Neural cell (in vitro differentiated cells): ENCODE data around the gene CARS1. TPM values are rescaled to one million over a fixed set of nuclear protein-coding genes. Genes with fewer than 3 reads are reported as not detected.

Experiments used
- H2AFZ ChIP-seq: fragments of 200-600, 300-800 bp; sonication (generic), shearing (Covaris generic); 2 replicates; pipeline ENCODE4 v1.6.0; 2014; ENCODE audit warnings: low read depth, mild to moderate bottlenecking, antibody characterized with exemption, low read length, moderate library complexity
- H3F3A ChIP-seq: fragments of 200-600 bp; shearing (Covaris generic); 2 replicates; pipeline ENCODE4 v1.6.1; 2016; ENCODE audit warnings: mild to moderate bottlenecking, moderate library complexity, mixed read lengths, antibody characterized with exemption, low read length; ENCODE audit not compliant: insufficient read depth, poor library complexity, severe bottlenecking
- H3K27ac ChIP-seq: fragments of 200-600, 300-800 bp; sonication (generic), shearing (Covaris generic); 2 replicates; pipeline ENCODE4 v1.5.1; 2014; ENCODE audit warnings: mild to moderate bottlenecking, low read length, moderate library complexity
- H3K27me3 ChIP-seq: fragments of 300-800, 200-600 bp; sonication (generic), shearing (Covaris generic); 2 replicates; pipeline ENCODE4 v1.6.0; 2014; ENCODE audit warnings: mild to moderate bottlenecking, low read depth, low read length, moderate library complexity; ENCODE audit not compliant: insufficient read depth
- H3K36me3 ChIP-seq: fragments of 300-800, 200-600 bp; sonication (generic), shearing (Covaris generic); 2 replicates; pipeline ENCODE4 v1.5.1; 2014; ENCODE audit warnings: mild to moderate bottlenecking, antibody characterized with exemption, low read length, moderate library complexity; ENCODE audit not compliant: insufficient read depth
- H3K4me2 ChIP-seq: fragments of 300-800, 200-600 bp; sonication (generic), shearing (Covaris generic); 2 replicates; pipeline ENCODE4 v1.6.0; 2014; ENCODE audit warnings: mild to moderate bottlenecking, low read length
- H3K4me3 ChIP-seq: fragments of 300-800, 200-600 bp; sonication (generic), shearing (Covaris generic); 2 replicates; pipeline ENCODE4 v1.5.1; 2014; ENCODE audit warnings: mild to moderate bottlenecking, low read length, moderate library complexity
- H3K79me2 ChIP-seq: fragments of 200-600 bp; shearing (Covaris generic); replicated peaks from 2 replicates; pipeline ENCODE4 v1.6.0; 2014; ENCODE audit warnings: mild to moderate bottlenecking, low read length, moderate library complexity; ENCODE audit not compliant: insufficient read depth
- H3K9ac ChIP-seq: fragments of 300-800, 200-600 bp; sonication (generic), shearing (Covaris generic); 2 replicates; pipeline ENCODE4 v1.6.1; 2016; ENCODE audit warnings: mild to moderate bottlenecking, low read length, mixed read lengths
- H3K9me2 ChIP-seq: fragments of 200-600 bp; shearing (Covaris generic); 2 replicates; pipeline ENCODE4 v1.6.1; 2016; ENCODE audit warnings: mild to moderate bottlenecking, low read length, mixed read lengths; ENCODE audit not compliant: insufficient read depth
- H3K9me3 ChIP-seq: fragments of 200-600, 300-800 bp; sonication (generic), shearing (Covaris generic); 2 replicates; pipeline ENCODE4 v1.6.1; 2016; ENCODE audit warnings: mild to moderate bottlenecking, mixed run types, low read length, moderate library complexity, mixed read lengths
- H4K20me1 ChIP-seq: fragments of 200-600 bp; shearing (Covaris generic); 2 replicates; pipeline ENCODE4 v1.6.1; 2016; ENCODE audit warnings: mild to moderate bottlenecking, mixed run types; ENCODE audit not compliant: insufficient read depth
- EP300 ChIP-seq: fragments of 450-650 bp; conservative IDR thresholded peaks from 2 replicates; pipeline ENCODE4 v1.6.1; 2014; ENCODE audit warnings: antibody characterized with exemption, mild to moderate bottlenecking, moderate library complexity; ENCODE audit not compliant: poor library complexity, severe bottlenecking
- EZH2 ChIP-seq: fragments of 200-600, 300-800 bp; shearing (Covaris generic), sonication (generic); IDR thresholded peaks from 2 replicates; pipeline ENCODE4 v1.6.1; 2014; ENCODE audit warnings: antibody characterized with exemption, low read length, borderline replicate concordance, mild to moderate bottlenecking; ENCODE audit not compliant: insufficient read depth, poor library complexity, severe bottlenecking
- MXI1 ChIP-seq: fragments of 450-650 bp; conservative IDR thresholded peaks from 2 replicates; pipeline ENCODE4 v1.6.1; 2014; ENCODE audit warnings: antibody characterized with exemption, mild to moderate bottlenecking; ENCODE audit not compliant: poor library complexity, severe bottlenecking
- POLR2AphosphoS5 ChIP-seq: IDR thresholded peaks from 2 replicates; pipeline ENCODE4 v1.6.1; 2012
- RAD21 ChIP-seq: fragments of 450-650 bp; conservative IDR thresholded peaks from 2 replicates; pipeline ENCODE4 v1.6.1; 2014; ENCODE audit warnings: antibody characterized with exemption, mild to moderate bottlenecking, moderate library complexity
- SMC3 ChIP-seq: fragments of 450-650 bp; conservative IDR thresholded peaks from 2 replicates; pipeline ENCODE4 v1.6.1; 2014; ENCODE audit warnings: antibody characterized with exemption, mild to moderate bottlenecking, moderate library complexity; ENCODE audit not compliant: poor library complexity
- TAF1 ChIP-seq: IDR thresholded peaks from 2 replicates; pipeline ENCODE4 v1.6.1; 2012; ENCODE audit warnings: low read depth
- polyA plus RNA-seq: library from polyadenylated mRNA; depleted of rRNA; stranded (reverse); fragments of >200 nt; gene quantifications from 2 replicates; pipeline ENCODE4 v1.2.3, GENCODE V29; 2014
- TF ChIP-seq, protein P1 (sequence below): fragments of 450-650 bp; IDR thresholded peaks from 2 replicates; pipeline ENCODE4 v1.5.1; 2014; ENCODE audit warnings: antibody characterized with exemption, mild to moderate bottlenecking, moderate library complexity; ENCODE audit not compliant: poor library complexity, severe bottlenecking
- TF ChIP-seq, protein P2 (sequence below): IDR thresholded peaks from 2 replicates; pipeline ENCODE4 v1.6.1; 2012; ENCODE audit warnings: borderline replicate concordance

CARS1 gene
- polyA plus RNA-seq, 1 donor from 2014 or later = 48.2 TPM

DNA sequence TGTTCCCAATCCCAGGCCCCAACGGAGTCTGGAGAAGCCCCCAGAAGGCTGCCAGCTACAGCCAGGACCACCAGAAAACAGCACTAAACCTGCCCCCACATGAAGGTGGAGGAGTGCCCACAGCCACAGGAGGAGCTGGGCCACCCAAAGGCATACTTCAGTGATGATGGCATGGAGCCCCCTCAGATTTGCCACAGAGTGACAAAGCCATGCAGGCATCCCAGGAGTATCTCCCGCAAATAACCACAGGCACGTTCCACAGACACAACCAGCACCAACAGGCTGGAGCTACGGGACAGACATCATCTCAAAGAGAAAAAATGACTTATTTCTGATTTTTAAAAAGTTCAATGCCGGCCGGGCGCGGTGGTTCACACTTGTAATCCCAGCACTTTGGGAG, 10.6 kb downstream of the CARS1 start:
- H3F3A ChIP-seq = no peaks in the 10 kb centered on the region
- H3K79me2 ChIP-seq = peaks cover 17% of the 10 kb centered on the region
- no peak overlapping the region for H3K27ac ChIP-seq
- no peak overlapping the region for H3K9ac ChIP-seq
- H3K4me3 ChIP-seq = no peak overlapping the region
- no peaks in the 10 kb centered on the region for H3K36me3 ChIP-seq
- no peak for TF ChIP-seq EZH2
- no peak for TF ChIP-seq MXI1
- TF ChIP-seq, protein P1, sequence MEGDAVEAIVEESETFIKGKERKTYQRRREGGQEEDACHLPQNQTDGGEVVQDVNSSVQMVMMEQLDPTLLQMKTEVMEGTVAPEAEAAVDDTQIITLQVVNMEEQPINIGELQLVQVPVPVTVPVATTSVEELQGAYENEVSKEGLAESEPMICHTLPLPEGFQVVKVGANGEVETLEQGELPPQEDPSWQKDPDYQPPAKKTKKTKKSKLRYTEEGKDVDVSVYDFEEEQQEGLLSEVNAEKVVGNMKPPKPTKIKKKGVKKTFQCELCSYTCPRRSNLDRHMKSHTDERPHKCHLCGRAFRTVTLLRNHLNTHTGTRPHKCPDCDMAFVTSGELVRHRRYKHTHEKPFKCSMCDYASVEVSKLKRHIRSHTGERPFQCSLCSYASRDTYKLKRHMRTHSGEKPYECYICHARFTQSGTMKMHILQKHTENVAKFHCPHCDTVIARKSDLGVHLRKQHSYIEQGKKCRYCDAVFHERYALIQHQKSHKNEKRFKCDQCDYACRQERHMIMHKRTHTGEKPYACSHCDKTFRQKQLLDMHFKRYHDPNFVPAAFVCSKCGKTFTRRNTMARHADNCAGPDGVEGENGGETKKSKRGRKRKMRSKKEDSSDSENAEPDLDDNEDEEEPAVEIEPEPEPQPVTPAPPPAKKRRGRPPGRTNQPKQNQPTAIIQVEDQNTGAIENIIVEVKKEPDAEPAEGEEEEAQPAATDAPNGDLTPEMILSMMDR = no peak
- TF ChIP-seq, protein P2, sequence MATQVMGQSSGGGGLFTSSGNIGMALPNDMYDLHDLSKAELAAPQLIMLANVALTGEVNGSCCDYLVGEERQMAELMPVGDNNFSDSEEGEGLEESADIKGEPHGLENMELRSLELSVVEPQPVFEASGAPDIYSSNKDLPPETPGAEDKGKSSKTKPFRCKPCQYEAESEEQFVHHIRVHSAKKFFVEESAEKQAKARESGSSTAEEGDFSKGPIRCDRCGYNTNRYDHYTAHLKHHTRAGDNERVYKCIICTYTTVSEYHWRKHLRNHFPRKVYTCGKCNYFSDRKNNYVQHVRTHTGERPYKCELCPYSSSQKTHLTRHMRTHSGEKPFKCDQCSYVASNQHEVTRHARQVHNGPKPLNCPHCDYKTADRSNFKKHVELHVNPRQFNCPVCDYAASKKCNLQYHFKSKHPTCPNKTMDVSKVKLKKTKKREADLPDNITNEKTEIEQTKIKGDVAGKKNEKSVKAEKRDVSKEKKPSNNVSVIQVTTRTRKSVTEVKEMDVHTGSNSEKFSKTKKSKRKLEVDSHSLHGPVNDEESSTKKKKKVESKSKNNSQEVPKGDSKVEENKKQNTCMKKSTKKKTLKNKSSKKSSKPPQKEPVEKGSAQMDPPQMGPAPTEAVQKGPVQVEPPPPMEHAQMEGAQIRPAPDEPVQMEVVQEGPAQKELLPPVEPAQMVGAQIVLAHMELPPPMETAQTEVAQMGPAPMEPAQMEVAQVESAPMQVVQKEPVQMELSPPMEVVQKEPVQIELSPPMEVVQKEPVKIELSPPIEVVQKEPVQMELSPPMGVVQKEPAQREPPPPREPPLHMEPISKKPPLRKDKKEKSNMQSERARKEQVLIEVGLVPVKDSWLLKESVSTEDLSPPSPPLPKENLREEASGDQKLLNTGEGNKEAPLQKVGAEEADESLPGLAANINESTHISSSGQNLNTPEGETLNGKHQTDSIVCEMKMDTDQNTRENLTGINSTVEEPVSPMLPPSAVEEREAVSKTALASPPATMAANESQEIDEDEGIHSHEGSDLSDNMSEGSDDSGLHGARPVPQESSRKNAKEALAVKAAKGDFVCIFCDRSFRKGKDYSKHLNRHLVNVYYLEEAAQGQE = no peak
- TF ChIP-seq TAF1 = no peak
- TF ChIP-seq SMC3 = no peak
- TF ChIP-seq POLR2AphosphoS5 = no peak
- TF ChIP-seq RAD21 = no peak
- TF ChIP-seq EP300 = no peak
- H3K9me2 ChIP-seq = no peaks in the 10 kb centered on the region
- no peaks in the 10 kb centered on the region for H4K20me1 ChIP-seq
- no peak overlapping the region for H3K4me2 ChIP-seq
- H2AFZ ChIP-seq = no peak overlapping the region
- no peaks in the 10 kb centered on the region for H3K27me3 ChIP-seq
- no peaks in the 10 kb centered on the region for H3K9me3 ChIP-seq

DNA sequence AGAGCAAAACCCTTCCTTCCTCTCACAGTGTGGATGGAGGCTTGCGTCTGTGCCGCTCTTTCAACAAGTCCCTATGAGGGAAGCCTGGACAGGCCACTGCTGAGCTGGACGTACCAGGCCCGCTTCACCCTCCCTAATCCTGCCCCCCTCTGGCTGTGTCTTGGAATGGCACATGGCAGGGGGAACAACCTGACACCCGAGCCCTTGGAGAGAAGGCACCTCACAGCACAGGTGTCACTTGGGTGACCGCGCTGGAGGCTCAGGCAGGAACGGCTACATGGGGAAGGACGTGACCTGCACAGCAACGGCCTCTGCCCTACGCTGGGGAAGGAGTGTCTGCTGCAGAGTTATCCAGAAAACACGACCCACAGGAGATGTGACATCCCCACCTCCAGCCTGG, 11.0 kb downstream of the CARS1 start:
- no peak overlapping the region for H3K4me3 ChIP-seq
- H3K27me3 ChIP-seq = no peaks in the 10 kb centered on the region
- no peak overlapping the region for H3K9ac ChIP-seq
- no peaks in the 10 kb centered on the region for H3K9me3 ChIP-seq
- H3K27ac ChIP-seq = no peak overlapping the region
- no peaks in the 10 kb centered on the region for H3F3A ChIP-seq
- no peaks in the 10 kb centered on the region for H3K36me3 ChIP-seq
- H2AFZ ChIP-seq = no peak overlapping the region
- TF ChIP-seq SMC3 = no peak
- TF ChIP-seq TAF1 = no peak
- no peak for TF ChIP-seq EZH2
- TF ChIP-seq POLR2AphosphoS5 = no peak
- no peak for TF ChIP-seq EP300
- TF ChIP-seq RAD21 = no peak
- TF ChIP-seq, protein P2 = no peak
- no peak for TF ChIP-seq MXI1
- TF ChIP-seq, protein P1 = no peak
- no peak overlapping the region for H3K4me2 ChIP-seq
- peaks cover 17% of the 10 kb centered on the region for H3K79me2 ChIP-seq
- no peaks in the 10 kb centered on the region for H4K20me1 ChIP-seq
- no peaks in the 10 kb centered on the region for H3K9me2 ChIP-seq
